Skeletal muscle cell (primary cell): ENCODE results near the gene RHOV.

Source experiments
- DNase-seq: peaks from one replicate; pipeline ENCODE4 v3.0.0-alpha.2; 2010; ENCODE audit warnings: low read depth
- H3K4me3 ChIP-seq: 2 replicates; pipeline ENCODE4 v1.5.1; 2011; ENCODE audit warnings: low read depth, mild to moderate bottlenecking, control low read depth, low read length, moderate library complexity

RHOV gene

GRCh38 chr15:40906091-40906990 is 32.3 kb upstream of the RHOV start:
- peak overlapping the region; percentile 42 for H3K4me3 ChIP-seq
- DNase-seq: peak; percentile 53

DNA sequence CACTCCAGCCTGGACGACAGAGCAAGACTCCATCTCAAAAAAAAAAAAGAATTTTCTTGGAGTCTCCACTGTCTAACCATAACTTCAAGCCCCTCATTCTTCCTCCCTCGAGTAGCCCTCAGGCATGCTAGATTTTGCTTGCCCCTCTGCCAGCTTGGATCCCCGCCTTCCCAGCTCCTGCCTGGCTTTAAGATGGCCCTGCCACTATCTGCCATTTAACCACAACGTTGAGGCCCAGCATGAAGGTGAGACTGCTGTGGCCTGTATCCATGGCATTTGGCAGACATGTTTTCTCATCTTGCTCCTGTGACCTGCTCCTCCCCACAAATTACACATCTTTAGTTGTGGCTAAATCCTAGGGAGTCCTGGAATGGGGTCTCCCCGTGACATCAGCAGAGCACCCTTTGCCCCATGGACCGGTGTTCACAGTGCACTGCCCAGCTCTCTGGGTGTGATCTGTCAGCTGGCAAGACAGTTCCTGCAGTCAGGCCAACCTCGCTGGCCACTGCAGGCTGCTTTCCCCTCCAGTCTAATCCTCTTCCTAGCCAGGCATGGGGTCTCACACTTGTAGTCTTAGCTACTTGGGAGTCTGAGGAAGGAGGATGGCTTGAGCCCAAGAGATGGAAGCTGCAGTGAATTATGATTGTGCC is 30.6 kb upstream of the RHOV start:
- no peak overlapping the region for H3K4me3 ChIP-seq
- no peak for DNase-seq

GRCh38 chr15:40902605-40903561 is 28.8 kb upstream of the RHOV start:
- DNase-seq: no peak
- H3K4me3 ChIP-seq: no peak overlapping the region

DNA sequence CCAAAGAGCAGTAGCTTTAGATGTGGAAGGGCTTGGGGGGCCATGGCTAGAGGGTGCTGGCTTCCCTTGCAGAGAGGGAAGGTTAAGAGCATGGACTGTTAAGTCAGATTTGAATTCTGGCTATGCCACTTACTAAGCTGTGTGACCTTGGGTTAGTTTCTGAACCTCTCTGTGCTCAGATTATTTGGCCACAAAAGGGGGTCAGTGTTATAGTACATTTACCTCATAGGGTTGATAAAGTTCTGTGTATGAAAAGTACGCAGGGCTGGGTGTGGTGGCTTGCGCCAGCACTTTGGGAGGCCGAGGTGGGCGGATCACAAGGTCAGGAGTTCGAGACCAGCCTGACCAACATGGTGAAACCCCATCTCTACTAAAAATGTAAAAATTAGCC is 27.0 kb upstream of the RHOV start:
- no peak overlapping the region for H3K4me3 ChIP-seq
- no peak for DNase-seq

GRCh38 chr15:40900256-40901052 is 26.4 kb upstream of the RHOV start:
- H3K4me3 ChIP-seq: no peak overlapping the region
- DNase-seq: no peak

- no peak for DNase-seq
- no peak overlapping the region for H3K4me3 ChIP-seq
Observed at GRCh38 chr15:40899536-40900207, 25.6 kb upstream of the RHOV start.

GRCh38 chr15:40894681-40895448 is 20.8 kb upstream of the RHOV start:
- DNase-seq: no peak
- H3K4me3 ChIP-seq: peak overlapping the region; percentile 93

DNA sequence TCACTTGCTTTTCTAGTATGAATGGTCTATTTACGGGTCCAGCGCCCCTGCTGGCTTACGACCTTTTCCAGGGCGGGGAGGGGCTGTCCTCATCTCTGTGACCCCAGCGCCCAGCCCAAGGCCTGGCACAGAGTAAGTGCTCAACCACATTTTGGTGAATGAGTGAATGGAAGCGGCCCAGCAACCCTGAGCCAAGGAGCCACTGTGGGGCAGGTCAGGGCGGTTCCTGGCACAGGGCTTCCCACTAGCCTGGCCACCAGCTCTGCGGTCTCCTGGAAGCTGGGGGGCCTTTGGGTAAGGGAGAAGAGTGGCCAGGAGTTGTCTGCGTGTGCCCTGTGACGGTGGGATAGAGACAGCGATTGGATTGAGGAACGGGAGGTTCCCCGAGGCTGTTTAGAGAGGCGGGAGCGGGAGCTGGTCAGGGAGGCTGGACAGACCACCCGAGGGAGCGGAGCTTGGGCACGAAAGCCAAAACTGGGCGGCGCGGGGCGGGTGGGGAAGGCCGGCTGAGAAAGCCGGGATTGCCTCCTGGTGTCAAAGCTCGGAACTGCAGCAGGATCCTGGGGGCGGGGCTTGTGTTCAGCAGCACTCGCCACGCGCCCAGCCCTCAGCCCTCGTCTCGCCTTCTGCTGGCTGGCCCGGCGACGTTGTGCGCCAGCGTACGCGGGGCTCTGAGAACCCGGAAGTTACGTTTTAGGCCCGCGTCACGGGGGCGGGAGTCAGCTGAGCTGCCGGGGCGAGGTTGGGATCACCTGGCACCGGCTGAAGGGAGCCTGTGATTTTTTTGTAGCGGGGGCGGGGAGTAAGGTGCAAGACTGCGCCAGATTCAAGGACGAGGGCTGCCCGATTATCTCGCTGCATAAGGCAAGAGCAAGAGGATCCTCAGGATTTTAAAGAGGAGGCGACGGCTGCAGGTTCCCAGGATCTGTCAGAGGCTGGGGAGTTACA is 20.0 kb upstream of the RHOV start, which contains the start of gene VPS18:
Gene VPS18 (plus strand): TSS at position 718 of the 948 bp plus-strand sequence. CDS start 319 bp downstream, outside the sequence.
- peak; percentile 86 for DNase-seq
- H3K4me3 ChIP-seq: peak within 1 kb of the TSS; percentile 93

GRCh38 chr15:40893019-40893670 is 19.1 kb upstream of the RHOV start:
- no peak for DNase-seq
- H3K4me3 ChIP-seq: no peak overlapping the region

DNA sequence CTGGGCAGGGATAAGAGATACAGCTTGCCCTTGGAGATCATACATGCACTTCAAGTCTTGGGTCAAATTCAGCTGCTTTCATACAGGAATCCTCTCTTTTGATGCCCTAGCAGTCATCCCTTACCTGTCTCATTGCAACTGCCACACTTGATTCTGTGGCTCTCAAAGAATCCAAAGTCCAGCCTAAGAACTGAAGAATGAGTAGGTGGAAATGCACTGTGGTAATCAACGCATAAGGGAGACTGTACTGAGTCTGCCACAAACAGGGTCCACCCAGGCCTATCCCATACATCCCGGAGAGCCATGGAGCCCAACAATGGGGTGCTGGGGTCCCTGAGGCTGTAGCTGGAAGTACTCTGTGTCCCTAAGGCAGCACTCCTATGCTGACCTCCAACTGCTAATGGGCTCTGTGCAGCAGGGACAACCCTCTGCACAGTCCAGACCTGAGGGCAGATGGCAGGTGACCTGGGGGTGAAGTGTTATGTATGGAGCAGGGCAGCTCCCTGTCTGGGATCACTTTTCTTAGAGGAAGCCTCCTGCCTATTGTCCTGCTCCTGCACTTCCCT is 18.5 kb upstream of the RHOV start:
- DNase-seq: no peak
- H3K4me3 ChIP-seq: no peak overlapping the region

DNA sequence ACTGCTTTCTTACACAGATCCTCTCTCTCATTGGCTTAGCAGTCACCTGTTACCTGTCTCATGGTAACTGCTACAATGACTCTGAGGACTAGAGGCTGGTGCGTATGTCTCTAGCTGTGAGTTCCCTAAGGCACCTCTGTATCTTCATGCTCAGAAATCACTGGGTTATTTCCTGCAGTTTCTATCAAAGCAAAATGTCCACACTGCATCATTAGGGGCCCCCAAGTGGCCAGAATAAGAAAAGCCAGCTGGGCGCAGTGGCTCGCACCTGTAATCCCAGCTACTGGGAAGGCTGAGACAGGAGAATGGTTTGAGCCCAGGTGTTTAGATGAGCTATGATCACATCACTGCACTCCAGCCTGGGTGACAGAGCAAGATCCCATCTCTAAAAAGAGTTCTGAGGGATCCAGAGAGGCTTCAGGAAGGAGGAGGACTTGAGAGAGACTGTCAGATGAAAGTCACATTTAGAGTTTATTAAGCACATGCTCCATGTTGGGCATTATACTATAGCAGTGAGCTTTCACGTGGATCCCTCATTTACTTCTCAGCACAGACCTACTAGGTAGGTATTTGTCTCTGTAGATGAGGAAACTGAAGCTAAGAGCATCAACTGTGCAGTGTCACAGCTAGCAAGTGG is 17.9 kb upstream of the RHOV start:
- no peak overlapping the region for H3K4me3 ChIP-seq
- DNase-seq: no peak

GRCh38 chr15:40891138-40891537 is 17.1 kb upstream of the RHOV start:
- no peak for DNase-seq
- H3K4me3 ChIP-seq: no peak overlapping the region

DNA sequence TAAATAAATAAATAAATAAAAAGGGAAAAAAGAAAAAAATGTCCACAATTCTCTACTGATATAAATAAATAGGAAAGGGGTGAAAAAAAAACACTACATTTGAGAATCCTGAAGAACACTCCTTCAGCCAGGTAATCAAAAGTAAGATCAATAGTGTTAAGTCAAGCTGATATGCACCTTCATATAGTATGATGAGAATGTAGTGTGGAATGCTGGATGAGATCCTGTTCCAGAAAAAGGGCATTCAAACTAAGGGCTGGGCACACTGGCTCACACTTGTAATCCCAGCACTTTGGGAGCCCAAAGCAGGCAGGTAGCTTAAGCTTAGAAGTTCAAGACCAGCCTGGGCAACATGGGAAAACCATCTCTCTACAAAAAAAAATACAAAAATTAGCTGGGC is 15.1 kb upstream of the RHOV start:
- no peak overlapping the region for H3K4me3 ChIP-seq
- no peak for DNase-seq

GRCh38 chr15:40886586-40886985 is 12.6 kb upstream of the RHOV start:
- H3K4me3 ChIP-seq: no peak overlapping the region
- no peak for DNase-seq

DNA sequence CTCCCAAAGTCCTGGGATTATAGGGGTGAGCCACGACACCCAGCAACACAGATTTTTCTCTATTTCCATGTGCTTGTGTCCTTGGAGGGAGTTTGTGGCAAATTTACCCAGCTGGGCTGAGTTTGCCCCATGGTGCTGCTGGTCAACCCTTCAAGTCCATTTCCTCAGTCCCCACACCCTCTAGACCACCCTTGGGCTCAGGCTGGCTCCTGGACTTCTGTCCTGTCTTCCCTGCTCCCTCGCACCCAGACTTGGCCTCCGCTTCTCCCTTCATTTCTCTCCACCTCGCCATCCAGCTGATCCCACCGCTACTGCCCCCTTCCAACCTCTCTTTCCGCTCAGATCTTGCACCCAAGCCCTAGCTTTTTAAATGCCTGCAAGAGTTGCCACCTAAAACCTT is 7.3 kb upstream of the RHOV start:
- DNase-seq: no peak

More for the DNA sequence above, 7.3 kb upstream of the RHOV start:
- no peak overlapping the region for H3K4me3 ChIP-seq
